Ascending aorta (tissue), 2 donors: ENCODE data around the gene MAGIX. TPM values are rescaled to one million over a fixed set of nuclear protein-coding genes. Genes with fewer than 3 reads are reported as not detected.
A peak's percentile ranks its signal among the peaks of the same experiment; 100 is the strongest.
"Not testable (repeated sequence)": the region's sequence is repeated elsewhere in the genome, so short reads cannot be mapped to it uniquely, and the experiment has no call there.

Experiments used
- DNase-seq, 2 donors: peaks; one replicate each; pipeline ENCODE4 v3.0.0-alpha.2; 2019; ENCODE audit warnings: low spot score in 2 of 2
- H3K27ac ChIP-seq, 2 donors: fragments of 200-600 bp; sonication (generic); one replicate each; pipeline ENCODE4 v1.5.1; 2016 to 2017; ENCODE audit warnings: mild to moderate bottlenecking in 1 of 2
- H3K27me3 ChIP-seq: fragments of 200-600 bp; sonication (generic); one replicate; pipeline ENCODE4 v1.5.1; 2017
- H3K36me3 ChIP-seq, 2 donors: fragments of 200-600 bp; sonication (generic); one replicate each; pipeline ENCODE4 v1.5.1; 2016
- H3K4me1 ChIP-seq, 2 donors: fragments of 200-600 bp; sonication (generic); one replicate each; pipeline ENCODE4 v1.5.1; 2016 to 2017; ENCODE audit warnings: mild to moderate bottlenecking in 1 of 2
- H3K4me3 ChIP-seq, 2 donors: fragments of 200-600 bp; sonication (generic); one replicate each; pipeline ENCODE4 v1.5.1; 2016 to 2017; ENCODE audit warnings: mild to moderate bottlenecking in 1 of 2
- H3K9me3 ChIP-seq, 2 donors: fragments of 200-600 bp; sonication (generic); one replicate each; pipeline ENCODE4 v1.5.1; 2016
- intact Hi-C: fragments of 100-400 bp; cut with DNase I; formaldehyde crosslinking; loops from one replicate; pipeline ENCODE4 v1.15.1; 2023
- total RNA-seq: library from RNA; depleted of rRNA; stranded (reverse); fragments of >200 nt; gene quantifications from one replicate; pipeline ENCODE4 v1.1.0, GENCODE V29; 2016
- TF ChIP-seq, protein P1 (sequence below), 3 experiments: fragments of 200-600 bp in 2 of 3; fragments of 450-650 bp in 1 of 3; sonication (generic) in 2 of 3; IDR thresholded peaks; one replicate each; pipeline ENCODE4 v1.5.1; 2016 to 2019; ENCODE audit warnings: antibody characterized with exemption in 3 of 3, mild to moderate bottlenecking in 1 of 3, moderate library complexity in 1 of 3

MAGIX gene
- total RNA-seq, 1 donor from 2014 or later: 0.32 TPM

GRCh38 chrX:49147282-49147681, 15.3 kb upstream of the MAGIX start:
- TF ChIP-seq, protein P1, sequence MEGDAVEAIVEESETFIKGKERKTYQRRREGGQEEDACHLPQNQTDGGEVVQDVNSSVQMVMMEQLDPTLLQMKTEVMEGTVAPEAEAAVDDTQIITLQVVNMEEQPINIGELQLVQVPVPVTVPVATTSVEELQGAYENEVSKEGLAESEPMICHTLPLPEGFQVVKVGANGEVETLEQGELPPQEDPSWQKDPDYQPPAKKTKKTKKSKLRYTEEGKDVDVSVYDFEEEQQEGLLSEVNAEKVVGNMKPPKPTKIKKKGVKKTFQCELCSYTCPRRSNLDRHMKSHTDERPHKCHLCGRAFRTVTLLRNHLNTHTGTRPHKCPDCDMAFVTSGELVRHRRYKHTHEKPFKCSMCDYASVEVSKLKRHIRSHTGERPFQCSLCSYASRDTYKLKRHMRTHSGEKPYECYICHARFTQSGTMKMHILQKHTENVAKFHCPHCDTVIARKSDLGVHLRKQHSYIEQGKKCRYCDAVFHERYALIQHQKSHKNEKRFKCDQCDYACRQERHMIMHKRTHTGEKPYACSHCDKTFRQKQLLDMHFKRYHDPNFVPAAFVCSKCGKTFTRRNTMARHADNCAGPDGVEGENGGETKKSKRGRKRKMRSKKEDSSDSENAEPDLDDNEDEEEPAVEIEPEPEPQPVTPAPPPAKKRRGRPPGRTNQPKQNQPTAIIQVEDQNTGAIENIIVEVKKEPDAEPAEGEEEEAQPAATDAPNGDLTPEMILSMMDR (IDR thresholded peaks at IDR 0.05): no peak
- Histone ChIP-seq H3K4me1 (no peaks in the 10 kb centered on the region), H3K27ac (no peak overlapping the region), H3K27me3 (no peaks in the 10 kb centered on the region), H3K9me3 (no peaks in the 10 kb centered on the region), H3K36me3 (no peaks in the 10 kb centered on the region), H3K4me3 (no peak overlapping the region)
- DNase-seq: no peak
- intact Hi-C loops: no loop called here

DNA sequence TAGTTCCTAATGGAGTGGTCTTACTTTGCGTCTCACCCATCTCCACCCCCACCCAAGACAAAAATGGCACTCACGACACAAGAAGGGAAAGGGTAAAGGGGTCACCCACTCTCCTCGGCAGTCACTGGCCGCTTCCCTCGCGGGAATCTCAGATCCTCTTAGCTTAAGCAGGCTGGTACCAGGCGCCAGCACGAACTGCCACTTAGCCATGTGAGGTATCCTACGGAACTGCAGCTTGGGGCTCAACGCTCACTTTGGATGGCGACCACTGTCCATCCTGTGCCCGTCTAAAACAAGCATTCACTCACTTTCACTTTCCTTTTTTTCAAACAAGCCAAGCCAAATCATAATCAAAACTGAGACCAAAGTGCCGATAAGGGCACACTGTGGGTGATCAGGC, 14.6 kb upstream of the MAGIX start:
- Histone ChIP-seq H3K4me1 (no peaks in the 10 kb centered on the region), H3K27me3 (no peaks in the 10 kb centered on the region), H3K27ac (no peak overlapping the region), H3K4me3 (no peak overlapping the region), H3K36me3 (no peaks in the 10 kb centered on the region), H3K9me3 (no peaks in the 10 kb centered on the region)
- no peak for DNase-seq
- intact Hi-C loops: no loop called here
- TF ChIP-seq, protein P1 (IDR thresholded peaks at IDR 0.05): no peak

DNA sequence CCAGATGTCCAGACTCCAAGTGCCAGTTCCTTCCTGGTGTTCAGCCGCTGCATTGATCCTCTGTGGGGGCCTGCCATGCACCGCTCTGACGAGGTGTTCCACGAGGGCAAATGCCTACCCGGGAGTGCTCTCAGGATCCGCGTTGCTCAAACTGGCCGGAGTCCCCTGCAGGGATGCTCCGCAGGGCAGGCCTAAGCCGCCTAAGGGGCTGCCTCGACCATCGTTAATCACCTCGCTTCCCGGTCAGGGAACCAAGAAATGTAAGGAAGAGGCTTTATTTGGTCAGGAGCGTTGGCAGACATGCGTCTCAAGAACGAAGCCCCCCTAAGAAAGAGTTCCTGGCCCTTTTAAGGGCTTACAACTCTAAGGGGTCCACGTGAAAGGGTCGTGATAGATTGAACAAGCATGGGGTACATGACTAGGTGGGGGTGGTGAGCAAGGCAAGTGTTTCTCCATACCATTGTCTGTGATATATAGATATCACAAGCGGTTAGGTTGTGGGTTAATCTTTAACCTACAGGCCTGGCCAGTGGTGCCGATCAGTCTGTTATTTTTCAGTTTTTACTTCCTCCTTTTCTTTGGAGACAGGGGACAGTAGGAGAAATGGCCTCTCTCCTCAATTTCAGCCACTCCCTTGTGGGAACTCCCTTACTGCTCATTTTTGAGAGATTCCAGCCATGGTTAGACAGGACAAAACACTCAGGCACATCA, 14.0 kb upstream of the MAGIX start:
- H3K9me3 ChIP-seq, DNase-seq, H3K36me3 ChIP-seq, H3K4me3 ChIP-seq, H3K4me1 ChIP-seq, intact Hi-C loops, H3K27ac ChIP-seq, H3K27me3 ChIP-seq: not testable (repeated sequence)

DNA sequence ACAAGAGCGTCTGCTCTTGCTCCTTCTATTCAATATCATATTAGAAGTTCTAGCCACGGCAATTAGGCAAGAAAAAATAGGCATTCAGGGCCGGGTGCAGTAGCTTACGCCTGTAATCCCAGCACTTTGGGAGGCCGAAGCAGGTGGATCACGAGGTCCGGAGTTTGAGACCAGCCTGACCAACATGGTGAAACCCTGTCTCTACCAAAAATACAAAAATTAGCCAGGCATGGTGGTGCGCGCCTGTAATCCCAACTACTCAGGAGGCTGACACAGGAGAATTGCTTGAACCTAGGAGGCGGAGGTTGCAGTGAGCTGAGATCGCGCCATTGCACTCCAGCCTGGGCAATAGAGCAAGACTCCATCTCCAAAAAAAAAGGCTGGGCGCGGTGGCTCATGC, 13.3 kb upstream of the MAGIX start:
- H3K27me3 ChIP-seq, H3K36me3 ChIP-seq, H3K4me3 ChIP-seq, H3K4me1 ChIP-seq, DNase-seq, intact Hi-C loops, H3K9me3 ChIP-seq, H3K27ac ChIP-seq: not testable (repeated sequence)

- no peaks in the 10 kb centered on the region for H3K36me3 ChIP-seq
- intact Hi-C loops: no loop called here
- H3K4me1 ChIP-seq: no peaks in the 10 kb centered on the region
- no peak overlapping the region for H3K27ac ChIP-seq
- H3K9me3 ChIP-seq: no peaks in the 10 kb centered on the region
- TF ChIP-seq, protein P1 (IDR thresholded peaks at IDR 0.05): no peak
- H3K27me3 ChIP-seq: no peaks in the 10 kb centered on the region
- H3K4me3 ChIP-seq: no peak overlapping the region
- DNase-seq: no peak
These were observed 9.1 kb upstream of the MAGIX start for GRCh38 chrX:49153467-49153866.

DNA sequence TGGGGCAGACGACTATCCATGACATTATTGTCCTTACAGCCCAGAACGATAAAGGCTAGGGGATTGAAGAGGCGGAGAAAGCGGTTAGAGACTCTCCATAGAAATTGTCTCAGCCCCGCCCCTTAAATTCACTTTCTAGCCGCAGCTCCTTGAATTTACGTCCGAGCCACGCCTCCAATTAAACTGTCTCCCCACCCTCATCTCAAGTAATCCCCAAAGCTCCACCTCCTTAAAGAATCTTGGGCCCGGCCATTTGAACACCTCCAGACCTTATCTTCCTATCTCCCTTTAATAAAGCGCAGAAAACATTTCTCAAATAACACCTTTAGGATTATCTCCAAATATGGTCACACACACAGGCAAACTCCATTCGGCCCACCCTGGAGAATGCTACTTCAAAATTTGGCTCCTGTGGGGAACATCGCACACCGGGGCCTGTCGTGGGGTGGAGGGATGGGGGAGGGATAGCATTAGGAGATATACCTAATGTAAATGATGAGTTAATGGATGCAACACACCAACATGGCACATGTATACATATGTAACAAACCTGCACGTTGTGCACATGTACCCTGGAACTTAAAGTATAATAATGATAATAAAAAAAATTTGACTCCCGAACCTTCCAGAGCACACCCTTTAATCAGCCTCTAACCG, 7.2 kb upstream of the MAGIX start:
- H3K27me3 ChIP-seq: no peaks in the 10 kb centered on the region
- no peaks in the 10 kb centered on the region for H3K9me3 ChIP-seq
- no peaks in the 10 kb centered on the region for H3K4me1 ChIP-seq
- peak overlapping the region; percentile 95 to 97 for H3K27ac ChIP-seq
- DNase-seq: peak in 1 of 2 donors; percentile 76
- H3K4me3 ChIP-seq: peak overlapping the region; percentile 50 to 65
- TF ChIP-seq, protein P1 (IDR thresholded peaks at IDR 0.05): no peak
- intact Hi-C loops: loop anchor here (1.0 to 5.0 kb wide), 5 partner anchors 12 to 113 kb away; partner anchors contain the start of genes GPKOW, PPP1R3F, PRICKLE3 and TFE3
- no peaks in the 10 kb centered on the region for H3K36me3 ChIP-seq
